Effector memory CD4-positive, alpha-beta T cell (primary cell): ENCODE data around the gene HSD3B7.

Source experiments
- DNase-seq, 3 donors: peaks; one replicate each; pipeline ENCODE4 v3.0.0-alpha.2; 2020
- H3K27ac ChIP-seq: 2 replicates; pipeline ENCODE4 v1.7.0; 2013; ENCODE audit warnings: mild to moderate bottlenecking, low read length, moderate library complexity; ENCODE audit not compliant: insufficient read depth, poor library complexity, severe bottlenecking
- H3K27me3 ChIP-seq: replicated peaks from 2 replicates; pipeline ENCODE4 v1.7.0; 2013; ENCODE audit warnings: mild to moderate bottlenecking, low read length; ENCODE audit not compliant: insufficient read depth, control insufficient read depth, poor library complexity, severe bottlenecking
- H3K36me3 ChIP-seq: 2 replicates; pipeline ENCODE4 v1.7.0; 2013; ENCODE audit warnings: mild to moderate bottlenecking, low read length, moderate library complexity; ENCODE audit not compliant: control insufficient read depth, insufficient read depth
- H3K4me1 ChIP-seq: 2 replicates; pipeline ENCODE4 v1.7.0; 2013; ENCODE audit warnings: low read length, mild to moderate bottlenecking; ENCODE audit not compliant: control insufficient read depth, insufficient read depth, poor library complexity, severe bottlenecking
- H3K4me3 ChIP-seq: 2 replicates; pipeline ENCODE4 v1.7.0; 2013; ENCODE audit warnings: low read length, low read depth, mild to moderate bottlenecking; ENCODE audit not compliant: insufficient read depth, poor library complexity, severe bottlenecking
- H3K9me3 ChIP-seq: 2 replicates; pipeline ENCODE4 v1.7.0; 2013; ENCODE audit warnings: mild to moderate bottlenecking, low read length, moderate library complexity; ENCODE audit not compliant: control insufficient read depth

HSD3B7 gene

GRCh38 chr16:30948667-30949649 lies 36.0 kb upstream of the HSD3B7 start, which contains the start of gene ORAI3:
Gene ORAI3 (plus strand): TSS chr16:30949068. CDS start chr16:30949290, 222 bp downstream.
- peak in 1 of 3 donors; percentile 24 for DNase-seq
- Histone ChIP-seq H3K4me1 (peaks cover 24% of the 10 kb centered on the region), H3K27ac (peak within 1 kb of the TSS; percentile 69), H3K27me3 (no peaks in the 10 kb centered on the region), H3K4me3 (peak within 1 kb of the TSS; percentile 87), H3K9me3 (no peaks in the 10 kb centered on the region), H3K36me3 (no peaks in the 10 kb centered on the region)

DNA sequence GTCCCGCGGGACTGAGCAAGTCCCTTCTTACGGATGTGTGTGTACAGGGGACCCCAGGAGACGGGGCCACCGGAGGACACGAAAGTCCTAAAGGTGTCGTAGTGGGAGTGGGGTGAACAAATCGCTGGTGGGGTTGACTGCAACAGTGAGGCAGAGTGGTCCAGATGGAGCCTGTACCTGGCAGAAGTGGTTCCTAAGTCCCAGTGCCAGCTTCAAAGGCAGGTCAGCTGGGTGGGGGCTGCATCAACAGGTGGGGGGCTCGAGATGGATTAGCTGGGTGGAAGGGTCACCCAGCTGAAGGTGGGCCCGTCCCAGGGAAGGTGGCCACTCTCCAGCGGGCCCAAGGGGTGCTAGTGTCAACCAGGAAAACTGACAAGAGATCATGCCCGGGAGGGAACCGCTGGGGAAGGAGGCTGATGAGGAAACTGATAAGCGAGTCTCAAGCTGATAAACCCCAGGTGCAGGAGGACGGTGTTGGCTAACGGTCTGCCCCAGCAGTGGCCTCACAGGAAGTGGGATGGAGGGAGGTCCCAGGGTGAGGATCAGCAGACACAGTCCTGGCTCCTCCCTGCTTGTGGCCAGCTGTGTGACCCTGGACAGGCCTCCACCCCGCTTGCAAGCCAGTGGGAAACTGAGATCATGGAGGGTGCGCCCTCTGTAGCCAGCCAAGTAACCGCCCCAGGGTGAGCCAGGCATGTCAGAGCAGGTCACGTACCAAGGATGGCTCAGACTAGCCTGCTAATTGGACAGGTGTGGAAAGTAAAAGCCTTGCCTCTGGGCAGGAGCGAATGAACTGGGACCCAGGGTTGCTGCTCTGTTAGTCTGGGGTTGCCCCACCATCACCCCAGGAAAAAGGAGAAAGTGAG lies 35.1 kb upstream of the HSD3B7 start:
- Histone ChIP-seq H3K27ac (peak overlapping the region; percentile 69), H3K36me3 (no peaks in the 10 kb centered on the region)
- DNase-seq, result no peak

GRCh38 chr16:30950516-30951065 lies 34.4 kb upstream of the HSD3B7 start:
- Histone ChIP-seq H3K27me3 (no peaks in the 10 kb centered on the region), H3K36me3 (no peaks in the 10 kb centered on the region), H3K9me3 (no peaks in the 10 kb centered on the region), H3K4me1 (peaks cover 24% of the 10 kb centered on the region), H3K27ac (peak overlapping the region; percentile 69), H3K4me3 (no peak overlapping the region)
- DNase-seq, result no peak

More for the DNA sequence above, 35.1 kb upstream of the HSD3B7 start:
- peak overlapping the region; percentile 87 for H3K4me3 ChIP-seq
- H3K4me1 ChIP-seq, result peaks cover 24% of the 10 kb centered on the region
- H3K9me3 ChIP-seq, result no peaks in the 10 kb centered on the region
- H3K27me3 ChIP-seq, result no peaks in the 10 kb centered on the region

DNA sequence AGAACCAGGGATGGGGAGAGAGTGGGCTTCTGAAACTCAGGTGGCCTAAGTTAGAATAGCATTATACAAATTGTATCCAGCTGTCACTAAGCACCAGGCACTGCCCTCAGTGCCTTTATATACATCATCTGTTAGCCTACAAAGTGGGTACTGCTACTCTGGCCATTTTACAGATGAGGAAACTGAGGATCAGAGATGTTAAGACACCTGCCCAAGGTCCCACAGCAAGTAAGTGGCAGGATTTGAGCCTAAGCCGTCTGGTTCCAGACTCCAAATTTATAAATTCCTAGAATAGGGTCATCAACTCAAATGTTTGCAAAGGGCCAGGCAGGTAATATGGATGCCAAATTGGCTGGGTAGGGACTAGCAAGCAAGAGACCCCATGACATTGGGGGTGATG lies 33.8 kb upstream of the HSD3B7 start:
- H3K36me3 ChIP-seq, result no peaks in the 10 kb centered on the region
- H3K27me3 ChIP-seq, result no peaks in the 10 kb centered on the region
- H3K9me3 ChIP-seq, result no peaks in the 10 kb centered on the region
- no peak for DNase-seq
- no peak overlapping the region for H3K27ac ChIP-seq
- H3K4me1 ChIP-seq, result peaks cover 24% of the 10 kb centered on the region
- H3K4me3 ChIP-seq, result no peak overlapping the region

- DNase-seq, result no peak
- no peak overlapping the region for H3K27ac ChIP-seq
- H3K4me3 ChIP-seq, result no peak overlapping the region
- H3K4me1 ChIP-seq, result peaks cover 28% of the 10 kb centered on the region
- no peaks in the 10 kb centered on the region for H3K36me3 ChIP-seq
- no peaks in the 10 kb centered on the region for H3K9me3 ChIP-seq
- no peaks in the 10 kb centered on the region for H3K27me3 ChIP-seq
Observed at GRCh38 chr16:30951750-30952149, 33.3 kb upstream of the HSD3B7 start.

- no peak for DNase-seq
- Histone ChIP-seq H3K27ac (no peak overlapping the region), H3K27me3 (no peaks in the 10 kb centered on the region), H3K36me3 (no peaks in the 10 kb centered on the region), H3K4me1 (peaks cover 33% of the 10 kb centered on the region), H3K4me3 (no peak overlapping the region), H3K9me3 (no peaks in the 10 kb centered on the region)
Observed at GRCh38 chr16:30953111-30953510, 31.9 kb upstream of the HSD3B7 start.

DNA sequence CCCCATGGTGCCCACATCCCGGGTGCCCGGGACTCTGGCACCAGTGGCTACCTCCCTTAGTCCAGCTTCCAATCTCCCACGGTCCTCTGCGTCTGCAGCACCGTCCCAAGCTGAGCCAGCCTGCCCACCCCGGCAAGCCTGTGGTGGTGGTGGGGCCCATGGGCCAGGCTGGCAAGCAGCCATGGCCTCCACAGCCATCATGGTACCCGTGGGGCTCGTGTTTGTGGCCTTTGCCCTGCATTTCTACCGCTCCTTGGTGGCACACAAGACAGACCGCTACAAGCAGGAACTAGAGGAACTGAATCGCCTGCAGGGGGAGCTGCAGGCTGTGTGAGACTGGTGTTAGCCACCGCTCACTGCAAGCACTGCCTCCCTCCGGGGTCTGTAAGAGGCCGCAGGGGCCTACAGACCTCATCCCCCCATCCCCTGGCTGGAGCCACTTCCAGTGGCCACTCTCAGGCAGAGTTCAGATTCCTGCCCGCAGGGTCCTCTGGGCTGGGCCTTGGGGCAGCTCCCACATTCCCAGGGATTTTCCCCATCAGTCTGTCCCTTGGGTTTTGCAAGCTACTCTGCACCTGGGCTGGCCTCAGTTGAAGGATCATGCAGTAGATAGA lies 31.4 kb upstream of the HSD3B7 start:
- no peaks in the 10 kb centered on the region for H3K9me3 ChIP-seq

GRCh38 chr16:30954993-30955392 lies 30.0 kb upstream of the HSD3B7 start:
- Histone ChIP-seq H3K27me3 (no peaks in the 10 kb centered on the region), H3K9me3 (no peaks in the 10 kb centered on the region), H3K4me3 (no peak overlapping the region), H3K27ac (no peak overlapping the region), H3K36me3 (peaks cover 7% of the 10 kb centered on the region), H3K4me1 (peaks cover 32% of the 10 kb centered on the region)
- DNase-seq, result no peak

More for the DNA sequence above, 31.4 kb upstream of the HSD3B7 start:
- DNase-seq, result peak in 2 of 3 donors; percentile 33 to 41
- Histone ChIP-seq H3K4me3 (no peak overlapping the region), H3K4me1 (peaks cover 35% of the 10 kb centered on the region), H3K27me3 (no peaks in the 10 kb centered on the region), H3K27ac (no peak overlapping the region), H3K36me3 (no peaks in the 10 kb centered on the region)

- Histone ChIP-seq H3K27ac (peak overlapping the region; percentile 98), H3K4me3 (peak overlapping the region; percentile 98), H3K27me3 (no peaks in the 10 kb centered on the region), H3K36me3 (peaks cover 26% of the 10 kb centered on the region), H3K9me3 (no peaks in the 10 kb centered on the region), H3K4me1 (peaks cover 22% of the 10 kb centered on the region)
- DNase-seq, result peak; percentile 78 to 81 (median 80)
Observed at GRCh38 chr16:30956601-30957455, 28.2 kb upstream of the HSD3B7 start.
